ENCODE results near the gene SLC43A3. TPM values are rescaled to one million over a fixed set of nuclear protein-coding genes. Genes with fewer than 3 reads are reported as not detected.

Gene SLC43A3
- total RNA-seq (68.9 and 89.4 TPM in 2 replicates), polyA plus RNA-seq (104 and 124 TPM in 2 replicates), polyA minus RNA-seq (117 and 119 TPM in 2 replicates), Bru-seq, nascent RNA (percentile 72 among the genes with signal in this experiment), BruChase-seq, experiment 1, labeled RNA remaining after a 6-hour chase (percentile 83 among the genes with signal in this experiment), BruChase-seq, experiment 2, labeled RNA remaining after a 2-hour chase (percentile 73 among the genes with signal in this experiment)
- 58.7 and 78.4 TPM in 2 replicates for polyA plus RNA-seq (2011; cell fraction: cytosol; rRNA removed)
- 65.8 and 66.7 TPM in 2 replicates for polyA plus RNA-seq (2011; cell fraction: nucleus; rRNA removed)
- 60.8 and 67.1 TPM in 2 replicates for polyA plus RNA-seq (2012)
- polyA minus RNA-seq (2011; cell fraction: cytosol; rRNA and poly(A)+ RNA removed): not detected
- 29.2 and 38.5 TPM in 2 replicates for polyA minus RNA-seq (2011; cell fraction: nucleus; rRNA and poly(A)+ RNA removed)
- long read RNA-seq, transcript SLC43A3-226 (1 exons, 1,796 nt): major isoform, 124 of 372 reads
- long read RNA-seq, transcript SLC43A3-214 (13 exons, 2,207 nt): minor isoform, 10 of 372 reads
- long read RNA-seq, transcript SLC43A3-203 (14 exons, 2,617 nt): minor isoform, 112 of 372 reads
- long read RNA-seq, partial matches to known transcripts: 19 of 372 reads
- long read RNA-seq, other reads (novel, unspliced or antisense): 103 of 372 reads

DNA sequence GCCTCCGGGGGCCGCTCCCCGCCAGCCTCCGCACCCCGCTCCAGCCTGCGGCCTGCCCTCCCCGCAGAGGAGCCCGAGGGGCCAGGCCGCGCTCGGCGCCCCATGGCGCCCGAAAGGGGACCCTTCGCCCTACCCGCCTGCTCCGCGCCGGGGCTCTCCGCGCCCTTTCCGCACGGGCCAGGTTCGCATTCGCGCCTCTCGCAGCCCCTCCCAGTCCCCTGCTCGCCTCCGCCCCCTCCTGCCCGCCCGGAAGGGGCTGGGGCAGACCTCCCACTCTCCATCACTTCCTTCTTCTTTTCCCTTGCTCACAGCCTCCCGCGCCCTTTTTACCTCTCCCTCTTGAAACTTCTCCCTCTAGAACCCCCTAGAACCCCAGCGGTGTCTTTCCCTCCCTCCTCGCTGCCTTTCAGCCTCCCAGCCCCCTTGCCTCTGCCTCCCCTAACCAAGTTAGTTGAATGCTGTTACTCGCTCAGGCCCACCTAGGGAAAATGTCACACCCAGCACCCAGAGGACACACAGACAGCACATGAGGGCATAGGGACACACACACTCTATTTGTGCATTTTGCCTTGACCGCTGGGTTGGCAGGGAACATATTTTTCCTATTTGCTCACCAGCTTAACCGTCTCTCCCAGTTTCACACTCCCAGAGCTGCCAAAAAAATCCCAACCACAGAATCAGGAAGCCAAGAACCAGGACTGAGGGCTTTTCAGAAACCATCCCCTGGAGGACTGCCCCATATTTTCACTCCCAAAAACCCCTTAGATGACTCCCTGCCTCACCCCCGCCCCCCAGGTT is at the start of gene SLC43A3:
SLC43A3 (minus strand) TSS at position 193 of the 798 bp plus-strand sequence. CDS start 949 bp downstream, outside the sequence.
- peaks cover 3% of the 10 kb centered on the region in 2 experiments for H3K36me3 ChIP-seq (ENCODE audit: control insufficient read depth in 2 of 2, extremely low read depth in 1 of 2, insufficient read depth in 2 of 2, low read length in 2 of 2)
- no peaks in the 10 kb centered on the region for H4K20me1 ChIP-seq (replicated peaks; ENCODE audit: control insufficient read depth, extremely low read depth, insufficient read depth, low read length)
- peak within 1 kb of the TSS; percentile 74 for H3K9ac ChIP-seq (replicated peaks; ENCODE audit: extremely low read depth, insufficient read depth, low read length)
- H3K4me3 ChIP-seq (replicated peaks in 1 of 3; ENCODE audit: insufficient read depth in 1 of 3, low read depth in 1 of 3, low read length in 3 of 3): peak within 1 kb of the TSS; percentile 47 to 68 (median 59)
- FAIRE-seq (peak; percentile 67), DNase-seq (ENCODE audit: low read depth, low spot score) (peak; percentile 38)
- peak within 1 kb of the TSS; percentile 81 for H3K27ac ChIP-seq (ENCODE audit: insufficient read depth, low read depth, low read length)
- ChIA-PET CTCF (interaction anchor here (1.0 to 4.0 kb wide), 6 partner anchors 9 to 86 kb away, joined by 3 to 24 read pairs (median 4); no protein-coding TSS in a partner anchor), POLR2A (no interaction called here)
- peaks cover 4 to 5% of the 10 kb centered on the region in 2 experiments for H3K27me3 ChIP-seq (ENCODE audit: control insufficient read depth in 2 of 2, insufficient read depth in 2 of 2, low read length in 2 of 2)
- no peaks in the 10 kb centered on the region for H3K9me1 ChIP-seq (replicated peaks; ENCODE audit: control insufficient read depth, extremely low read depth, insufficient read depth, low read length)
- H3K4me2 ChIP-seq (ENCODE audit: insufficient read depth, low read length): peak within 1 kb of the TSS; percentile 81
- dilution Hi-C loops (cut with MboI; ENCODE audit: extremely low pct_ligation_motif_present, low sequenced_read_pairs): no loop called here
- intact Hi-C loops (cut with micrococcal nuclease): loop anchor here (10.0 kb wide), 1 partner anchor 578 kb away; no protein-coding TSS in a partner anchor
- no peaks in the 10 kb centered on the region for H3K9me3 ChIP-seq (replicated peaks; ENCODE audit: control insufficient read depth, insufficient read depth, low read length)
- peaks cover 19% of the 10 kb centered on the region for H3K79me2 ChIP-seq (ENCODE audit: control insufficient read depth, insufficient read depth, low read length)
- H3K4me1 ChIP-seq (ENCODE audit: control insufficient read depth, extremely low read depth, insufficient read depth, low read length): peaks cover 33% of the 10 kb centered on the region
- TF ChIP-seq, protein P1, sequence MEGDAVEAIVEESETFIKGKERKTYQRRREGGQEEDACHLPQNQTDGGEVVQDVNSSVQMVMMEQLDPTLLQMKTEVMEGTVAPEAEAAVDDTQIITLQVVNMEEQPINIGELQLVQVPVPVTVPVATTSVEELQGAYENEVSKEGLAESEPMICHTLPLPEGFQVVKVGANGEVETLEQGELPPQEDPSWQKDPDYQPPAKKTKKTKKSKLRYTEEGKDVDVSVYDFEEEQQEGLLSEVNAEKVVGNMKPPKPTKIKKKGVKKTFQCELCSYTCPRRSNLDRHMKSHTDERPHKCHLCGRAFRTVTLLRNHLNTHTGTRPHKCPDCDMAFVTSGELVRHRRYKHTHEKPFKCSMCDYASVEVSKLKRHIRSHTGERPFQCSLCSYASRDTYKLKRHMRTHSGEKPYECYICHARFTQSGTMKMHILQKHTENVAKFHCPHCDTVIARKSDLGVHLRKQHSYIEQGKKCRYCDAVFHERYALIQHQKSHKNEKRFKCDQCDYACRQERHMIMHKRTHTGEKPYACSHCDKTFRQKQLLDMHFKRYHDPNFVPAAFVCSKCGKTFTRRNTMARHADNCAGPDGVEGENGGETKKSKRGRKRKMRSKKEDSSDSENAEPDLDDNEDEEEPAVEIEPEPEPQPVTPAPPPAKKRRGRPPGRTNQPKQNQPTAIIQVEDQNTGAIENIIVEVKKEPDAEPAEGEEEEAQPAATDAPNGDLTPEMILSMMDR (IDR thresholded peaks at IDR 0.05; ENCODE audit: extremely low read depth in 1 of 2, insufficient read depth in 1 of 2, low read depth in 1 of 2, low read length in 2 of 2): no peak
- TF ChIP-seq POLR2A (IDR thresholded peaks at IDR 0.05; ENCODE audit: low read depth, low read length) (peak; percentile 80), GATA2 (IDR thresholded peaks at IDR 0.05; ENCODE audit: insufficient read depth, insufficient read length, low read depth, low read length) (no peak), MYC (IDR thresholded peaks at IDR 0.05; ENCODE audit: low read depth, low read length) (no peak), POLR2AphosphoS5 (IDR thresholded peaks at IDR 0.05; ENCODE audit: insufficient read depth, low read depth, low read length) (peak; percentile 88)
- BruUV-seq (replicated peaks): TSS peak; percentile 69
- H2AFZ ChIP-seq (ENCODE audit: low read depth, low read length): peak within 1 kb of the TSS; percentile 80
